Stimulated activated naive CD8-positive, alpha-beta T cell treated with anti-CD3 and anti-CD28 coated beads, Interleukin-15, Interleukin-2, amounts not matched to agents 100 ng/mL and 50 ng/mL, for 24 hours (primary cell): ENCODE measurements around the gene LHX4.

ENCODE experiments used
- H3K27ac Mint-ChIP-seq: one replicate; pipeline ENCODE4 v1.8.0; 2021; ENCODE audit warnings: mild to moderate bottlenecking, mixed read lengths
- H3K27me3 Mint-ChIP-seq: one replicate; pipeline ENCODE4 v1.8.0; 2021; ENCODE audit warnings: mixed read lengths
- H3K36me3 Mint-ChIP-seq: one replicate; pipeline ENCODE4 v1.8.0; 2021; ENCODE audit warnings: low read depth, mixed read lengths
- H3K4me1 Mint-ChIP-seq: one replicate; pipeline ENCODE4 v1.8.0; 2021; ENCODE audit warnings: low read depth, mixed read lengths
- H3K4me3 Mint-ChIP-seq: one replicate; pipeline ENCODE4 v1.8.0; 2021; ENCODE audit warnings: mild to moderate bottlenecking, mixed read lengths
- H3K9me3 Mint-ChIP-seq: one replicate; pipeline ENCODE4 v1.8.0; 2021; ENCODE audit warnings: mixed read lengths

LHX4 gene

DNA sequence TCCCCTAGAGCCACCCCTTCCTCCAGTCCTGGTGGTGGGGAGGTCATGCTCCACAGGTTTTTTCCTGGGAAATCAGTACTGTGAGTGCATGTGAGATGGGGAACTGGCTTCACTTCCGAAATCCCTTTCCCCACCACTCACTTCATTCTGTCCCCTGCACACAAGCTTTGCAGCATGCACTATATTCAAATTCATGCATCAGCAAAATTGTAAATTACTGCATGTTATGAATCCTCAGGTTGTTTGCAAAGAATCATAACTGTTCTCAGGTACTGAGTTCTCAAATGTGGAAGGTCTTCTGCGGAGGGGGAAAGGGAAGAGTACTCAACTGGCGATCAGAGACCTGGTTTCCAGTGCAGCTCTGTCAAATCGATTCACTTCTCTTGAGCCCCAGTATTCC lies 42.3 kb downstream of the LHX4 start:
- H3K27ac Mint-ChIP-seq, result no peak overlapping the region
- H3K27me3 Mint-ChIP-seq, result no peaks in the 10 kb centered on the region
- H3K4me3 Mint-ChIP-seq, result no peak overlapping the region
- no peaks in the 10 kb centered on the region for H3K4me1 Mint-ChIP-seq
- H3K9me3 Mint-ChIP-seq, result no peaks in the 10 kb centered on the region
- H3K36me3 Mint-ChIP-seq, result peaks cover 29% of the 10 kb centered on the region

GRCh38 chr1:180273066-180273465 lies 43.0 kb downstream of the LHX4 start:
- no peaks in the 10 kb centered on the region for H3K9me3 Mint-ChIP-seq
- peaks cover 36% of the 10 kb centered on the region for H3K36me3 Mint-ChIP-seq
- H3K4me3 Mint-ChIP-seq, result no peak overlapping the region
- H3K27ac Mint-ChIP-seq, result no peak overlapping the region
- H3K4me1 Mint-ChIP-seq, result no peaks in the 10 kb centered on the region
- H3K27me3 Mint-ChIP-seq, result no peaks in the 10 kb centered on the region

GRCh38 chr1:180274221-180274620 lies 44.2 kb downstream of the LHX4 start:
- H3K27me3 Mint-ChIP-seq, result no peaks in the 10 kb centered on the region

DNA sequence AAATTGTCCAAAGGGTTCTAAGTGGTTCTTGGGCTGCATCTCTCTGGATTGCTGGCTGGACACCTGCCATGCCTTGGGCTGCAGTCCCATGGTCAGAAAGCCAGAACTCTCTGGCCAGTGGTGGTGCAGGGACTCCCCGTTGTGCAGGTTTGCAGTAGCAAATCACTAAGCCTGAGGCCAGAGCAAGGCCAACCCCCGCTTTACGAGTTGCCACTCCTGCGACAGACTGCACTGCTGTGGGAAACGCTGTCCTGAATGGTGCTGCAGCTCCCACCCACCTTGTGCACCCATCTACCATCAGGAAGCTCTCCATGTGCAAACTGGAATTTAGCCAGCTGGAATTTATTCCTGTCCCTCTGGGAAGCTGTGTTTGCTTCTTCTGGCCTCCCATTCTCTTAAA lies 45.7 kb downstream of the LHX4 start:
- Mint-ChIP-seq H3K4me1 (no peaks in the 10 kb centered on the region), H3K36me3 (peaks cover 46% of the 10 kb centered on the region), H3K27ac (no peak overlapping the region), H3K4me3 (no peak overlapping the region), H3K27me3 (no peaks in the 10 kb centered on the region), H3K9me3 (no peaks in the 10 kb centered on the region)

More at GRCh38 chr1:180274221-180274620, 44.2 kb downstream of the LHX4 start:
- H3K4me1 Mint-ChIP-seq, result no peaks in the 10 kb centered on the region
- no peaks in the 10 kb centered on the region for H3K9me3 Mint-ChIP-seq
- peaks cover 46% of the 10 kb centered on the region for H3K36me3 Mint-ChIP-seq
- H3K27ac Mint-ChIP-seq, result no peak overlapping the region
- H3K4me3 Mint-ChIP-seq, result no peak overlapping the region

DNA sequence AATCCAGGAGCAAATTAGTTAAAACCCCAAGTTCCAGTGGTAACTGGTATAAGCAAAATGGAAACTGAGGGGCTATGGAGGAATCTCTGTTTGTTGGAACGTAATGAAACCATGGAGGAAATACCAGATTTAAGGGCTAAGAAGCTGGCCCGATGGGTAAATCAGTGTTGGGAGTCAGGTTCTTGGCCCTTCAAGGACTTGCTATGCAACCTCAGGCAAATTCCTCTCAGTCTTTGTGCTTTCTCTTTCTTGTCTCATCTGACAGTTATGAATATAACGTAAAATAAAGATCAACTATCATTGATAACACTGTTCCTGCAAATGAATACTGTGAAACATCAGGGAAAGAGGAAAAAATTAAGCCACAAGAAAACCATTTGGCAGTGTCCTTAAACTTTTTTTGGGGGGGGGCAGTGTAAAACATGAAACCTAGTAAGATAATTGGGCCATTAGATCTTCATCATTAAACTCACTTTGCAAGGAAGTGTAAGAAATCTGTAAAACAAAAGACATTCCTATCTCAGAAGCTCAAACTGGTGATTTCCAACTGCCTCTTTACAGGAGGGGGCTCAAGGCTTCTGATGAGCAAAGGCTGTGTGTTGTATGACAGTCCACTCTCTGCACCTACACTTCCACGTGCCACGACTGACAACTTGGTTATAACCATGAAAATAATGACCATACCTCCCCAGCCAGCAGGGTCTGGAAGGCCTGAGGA lies 47.6 kb downstream of the LHX4 start:
- Mint-ChIP-seq H3K27ac (no peak overlapping the region), H3K4me3 (no peak overlapping the region), H3K27me3 (no peaks in the 10 kb centered on the region), H3K36me3 (peaks cover 59% of the 10 kb centered on the region), H3K9me3 (no peaks in the 10 kb centered on the region), H3K4me1 (no peaks in the 10 kb centered on the region)

DNA sequence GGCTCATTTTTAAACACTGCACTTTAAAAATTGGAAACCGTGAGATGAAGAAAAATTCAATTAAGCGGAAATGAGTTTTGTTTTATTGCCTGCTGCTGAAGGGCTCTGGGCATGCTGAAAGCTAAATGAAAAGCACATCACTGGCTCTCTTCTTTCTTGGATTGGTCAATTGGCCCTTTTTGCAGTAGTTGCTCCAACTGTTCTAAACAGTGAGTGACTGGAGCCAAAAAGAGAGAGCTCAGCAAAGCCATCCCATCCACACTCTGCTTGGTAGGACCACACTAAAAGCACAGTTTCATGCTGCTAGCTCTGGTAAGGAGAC lies 48.1 kb downstream of the LHX4 start:
- Mint-ChIP-seq H3K4me3 (no peak overlapping the region), H3K36me3 (peaks cover 56% of the 10 kb centered on the region), H3K9me3 (no peaks in the 10 kb centered on the region), H3K4me1 (no peaks in the 10 kb centered on the region), H3K27ac (no peak overlapping the region), H3K27me3 (no peaks in the 10 kb centered on the region)

DNA sequence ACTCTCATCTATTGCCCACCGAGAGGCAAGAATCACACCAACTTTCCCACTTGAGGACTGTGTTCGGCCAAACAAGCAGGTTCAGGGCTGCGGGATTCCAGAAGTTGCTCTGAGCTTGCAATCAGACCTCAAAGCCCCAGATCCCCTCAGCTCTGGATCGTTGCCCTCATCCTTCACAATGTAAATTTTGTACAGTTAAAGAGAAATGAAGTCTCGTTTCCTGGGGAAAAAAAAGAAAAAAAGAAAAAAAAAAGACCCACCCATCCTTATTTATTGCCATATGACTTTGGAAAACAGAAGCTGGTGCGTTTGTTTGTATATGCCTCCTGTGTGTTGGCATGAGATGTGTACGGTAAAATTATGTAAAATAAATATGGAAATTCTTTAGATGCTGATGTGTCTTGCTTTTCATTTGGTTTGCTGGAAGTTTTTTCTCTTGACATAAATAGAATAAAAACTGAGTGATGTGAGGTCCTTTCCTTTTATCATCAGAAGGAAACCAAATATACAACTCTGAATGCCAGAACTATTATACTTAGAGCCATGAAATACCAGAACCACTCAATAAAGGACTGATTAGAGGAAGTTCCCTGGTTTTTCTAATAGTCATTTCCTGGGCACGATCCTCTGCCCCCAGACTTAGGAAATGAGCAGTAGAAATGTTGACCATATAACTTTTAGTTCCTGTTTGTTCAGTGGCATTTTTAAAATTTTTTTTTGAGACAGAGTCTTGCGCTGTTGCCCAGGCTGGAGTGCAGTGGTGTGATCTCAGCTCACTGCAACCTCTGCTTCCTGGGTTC lies 48.7 kb downstream of the LHX4 start:
- Mint-ChIP-seq H3K36me3 (peaks cover 55% of the 10 kb centered on the region), H3K9me3 (no peaks in the 10 kb centered on the region), H3K4me3 (no peak overlapping the region), H3K4me1 (no peaks in the 10 kb centered on the region), H3K27ac (no peak overlapping the region), H3K27me3 (no peaks in the 10 kb centered on the region)

DNA sequence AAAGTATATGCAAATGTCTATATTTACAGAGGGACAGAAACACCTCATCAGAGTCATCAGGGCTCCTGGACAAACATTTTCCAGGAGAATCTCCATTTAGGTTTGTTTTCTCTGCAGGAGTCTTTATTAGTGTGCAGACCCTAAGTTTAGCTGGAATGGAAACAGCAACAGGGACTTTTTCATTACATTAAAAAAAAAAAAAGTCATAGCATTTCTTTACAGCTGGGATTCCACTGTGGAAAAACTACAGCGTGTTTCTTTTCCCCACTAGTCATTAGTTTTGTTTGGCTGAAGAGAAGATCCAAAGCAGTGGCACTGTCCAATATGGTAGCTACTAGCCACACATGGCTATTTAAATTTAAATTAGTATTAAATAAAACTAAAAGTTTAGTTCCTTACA lies 49.6 kb downstream of the LHX4 start:
- no peak overlapping the region for H3K27ac Mint-ChIP-seq
- no peak overlapping the region for H3K4me3 Mint-ChIP-seq
- H3K36me3 Mint-ChIP-seq, result peaks cover 53% of the 10 kb centered on the region
- no peaks in the 10 kb centered on the region for H3K27me3 Mint-ChIP-seq
- H3K9me3 Mint-ChIP-seq, result no peaks in the 10 kb centered on the region
- H3K4me1 Mint-ChIP-seq, result no peaks in the 10 kb centered on the region

- Mint-ChIP-seq H3K27ac (no peak overlapping the region), H3K4me3 (no peak overlapping the region), H3K9me3 (no peaks in the 10 kb centered on the region), H3K27me3 (no peaks in the 10 kb centered on the region), H3K36me3 (peaks cover 50% of the 10 kb centered on the region), H3K4me1 (no peaks in the 10 kb centered on the region)
These were observed 50.6 kb downstream of the LHX4 start for GRCh38 chr1:180280617-180281016.

GRCh38 chr1:180281490-180281889 lies 51.4 kb downstream of the LHX4 start:
- H3K27me3 Mint-ChIP-seq, result no peaks in the 10 kb centered on the region
- H3K4me1 Mint-ChIP-seq, result no peaks in the 10 kb centered on the region
- no peaks in the 10 kb centered on the region for H3K9me3 Mint-ChIP-seq
- peaks cover 54% of the 10 kb centered on the region for H3K36me3 Mint-ChIP-seq
- peak overlapping the region; percentile 23 for H3K27ac Mint-ChIP-seq
- no peak overlapping the region for H3K4me3 Mint-ChIP-seq

DNA sequence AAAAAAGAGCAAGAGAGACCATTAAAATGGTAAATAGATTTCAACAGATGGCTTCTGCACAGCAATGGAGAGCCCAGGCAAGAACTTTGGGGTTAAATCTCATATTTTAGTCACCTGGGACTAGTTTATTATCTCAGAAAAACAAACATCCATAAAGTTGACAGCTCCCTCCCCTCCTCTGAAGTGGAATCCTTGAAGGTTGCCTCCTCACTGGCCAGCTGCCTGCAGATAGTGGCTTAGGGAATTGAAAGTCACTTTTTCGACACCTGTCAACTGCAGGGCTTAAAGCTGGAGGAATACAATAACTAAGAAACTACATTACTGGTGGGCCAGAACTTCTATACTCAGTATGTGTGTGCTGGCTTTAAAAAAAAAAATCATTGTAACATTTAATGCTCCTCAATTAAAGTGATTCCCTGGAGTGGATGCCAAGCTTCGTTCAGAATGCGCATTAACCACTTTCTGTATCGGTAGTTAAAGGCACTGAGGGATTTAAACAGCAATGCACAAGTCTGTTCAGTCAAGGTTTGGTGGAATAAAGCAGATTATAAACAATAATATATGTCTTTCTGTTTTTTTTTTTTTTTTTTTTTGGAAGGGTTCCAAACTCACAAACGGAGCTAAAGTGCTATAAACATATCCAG lies 52.5 kb downstream of the LHX4 start:
- peaks cover 61% of the 10 kb centered on the region for H3K36me3 Mint-ChIP-seq
- no peaks in the 10 kb centered on the region for H3K9me3 Mint-ChIP-seq
- no peaks in the 10 kb centered on the region for H3K27me3 Mint-ChIP-seq
- H3K27ac Mint-ChIP-seq, result no peak overlapping the region
- H3K4me1 Mint-ChIP-seq, result no peaks in the 10 kb centered on the region
- H3K4me3 Mint-ChIP-seq, result no peak overlapping the region

GRCh38 chr1:180283098-180283497 lies 53.0 kb downstream of the LHX4 start:
- Mint-ChIP-seq H3K27ac (no peak overlapping the region), H3K4me3 (no peak overlapping the region), H3K36me3 (peaks cover 61% of the 10 kb centered on the region), H3K4me1 (no peaks in the 10 kb centered on the region), H3K27me3 (no peaks in the 10 kb centered on the region), H3K9me3 (no peaks in the 10 kb centered on the region)

DNA sequence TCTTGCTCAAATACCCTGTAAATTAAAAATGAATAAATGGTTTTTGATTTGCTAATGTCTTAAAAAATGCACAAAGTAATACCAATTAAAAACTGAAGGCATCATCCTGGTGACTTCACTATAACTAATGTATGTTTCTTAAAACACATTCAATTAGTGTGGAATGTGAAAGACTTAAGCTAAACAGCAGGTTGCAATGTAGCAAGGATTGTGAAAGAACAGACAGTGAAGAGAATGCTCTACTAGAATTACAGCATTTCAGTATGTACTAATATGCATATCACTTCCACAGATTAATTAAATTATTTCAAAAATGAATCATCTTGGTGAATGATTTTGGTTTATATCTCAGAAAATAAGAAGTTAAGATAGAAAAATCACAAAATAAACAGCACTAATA lies 56.4 kb downstream of the LHX4 start:
- Mint-ChIP-seq H3K36me3 (peaks cover 62% of the 10 kb centered on the region), H3K4me3 (no peak overlapping the region), H3K27ac (no peak overlapping the region), H3K9me3 (no peaks in the 10 kb centered on the region), H3K27me3 (no peaks in the 10 kb centered on the region), H3K4me1 (peaks cover 11% of the 10 kb centered on the region)

DNA sequence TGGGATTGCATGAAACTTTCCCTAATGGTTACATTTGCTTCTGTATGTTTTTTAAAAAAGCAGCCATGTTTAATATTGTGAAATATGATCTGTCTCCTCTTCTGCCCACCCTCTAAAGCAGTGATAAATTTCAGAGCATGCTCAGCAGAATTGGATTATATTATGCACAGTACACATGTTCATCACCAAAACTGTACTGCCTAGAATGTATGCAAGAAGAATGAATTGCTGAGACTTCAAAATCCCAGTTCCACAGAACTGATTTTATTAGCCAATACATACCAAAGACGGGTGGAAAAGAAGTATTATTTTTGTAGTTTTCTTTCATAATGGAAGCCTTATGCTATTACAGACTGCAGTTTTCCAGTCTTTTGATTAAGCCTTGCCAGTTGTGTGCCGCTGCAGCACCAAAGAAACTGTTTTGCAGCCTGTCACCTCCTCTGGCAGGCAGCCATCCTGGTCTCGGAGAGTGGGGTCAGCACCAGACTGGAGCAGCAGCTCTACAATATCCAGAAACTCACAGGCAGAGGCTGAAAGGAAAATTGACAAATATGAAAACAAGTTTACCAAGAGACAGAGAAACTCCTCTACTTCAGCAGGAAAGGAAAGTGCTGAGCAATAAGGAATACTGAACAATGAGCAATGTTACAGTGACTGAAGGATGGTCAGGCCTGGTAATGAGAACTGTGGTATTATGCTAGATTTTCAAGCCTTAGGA lies 58.1 kb downstream of the LHX4 start:
- Mint-ChIP-seq H3K36me3 (peaks cover 62% of the 10 kb centered on the region), H3K9me3 (no peaks in the 10 kb centered on the region), H3K4me3 (no peak overlapping the region), H3K27ac (no peak overlapping the region), H3K27me3 (no peaks in the 10 kb centered on the region), H3K4me1 (peaks cover 16% of the 10 kb centered on the region)

GRCh38 chr1:180288940-180289339 lies 58.9 kb downstream of the LHX4 start:
- Mint-ChIP-seq H3K27me3 (no peaks in the 10 kb centered on the region), H3K27ac (no peak overlapping the region), H3K36me3 (peaks cover 55% of the 10 kb centered on the region), H3K4me1 (peaks cover 16% of the 10 kb centered on the region), H3K9me3 (no peaks in the 10 kb centered on the region), H3K4me3 (no peak overlapping the region)
